Activated B cell treated with CpG ODN at 0.5 μM for 24 hours (primary cell): Measurements from ENCODE around the gene C6orf62. TPM values are rescaled to one million over a fixed set of nuclear protein-coding genes. Genes with fewer than 3 reads are reported as not detected.
"Not testable (repeated sequence)": the region's sequence is repeated elsewhere in the genome, so short reads cannot be mapped to it uniquely, and the experiment has no call there.

Source experiments
- ATAC-seq: fragments of 200-7000 bp; cut with Tn5 transposase; one replicate; pipeline ENCODE4 v1.10.0; 2021; ENCODE audit warnings: low read depth, mild to moderate bottlenecking, moderate library complexity
- CTCF ChIA-PET: fragments of 350-600 bp; sonication (Branson Sonifier 250); formaldehyde crosslinking; loops from one replicate; lab custom pipeline; 2021; ENCODE audit warnings: antibody characterized with exemption; lab: Charles Lee
- POLR2A ChIA-PET: fragments of 350-600 bp; sonication (Branson Sonifier 250); formaldehyde crosslinking; loops from one replicate; lab custom pipeline; 2021; ENCODE audit warnings: antibody characterized with exemption; lab: Charles Lee
- DNase-seq: peaks from one replicate; pipeline ENCODE4 v3.0.0; 2022
- H3K27ac Mint-ChIP-seq: one replicate; pipeline ENCODE4 v1.8.0; 2020; ENCODE audit warnings: mixed read lengths
- H3K27me3 Mint-ChIP-seq: one replicate; pipeline ENCODE4 v1.8.0; 2021; ENCODE audit warnings: mixed read lengths
- H3K36me3 Mint-ChIP-seq: one replicate; pipeline ENCODE4 v1.8.0; 2021; ENCODE audit warnings: low read depth, mixed read lengths
- H3K4me1 Mint-ChIP-seq: one replicate; pipeline ENCODE4 v1.8.0; 2021; ENCODE audit warnings: mixed read lengths
- H3K4me3 Mint-ChIP-seq: one replicate; pipeline ENCODE4 v1.8.0; 2020; ENCODE audit warnings: mild to moderate bottlenecking, mixed read lengths
- H3K9me3 Mint-ChIP-seq: one replicate; pipeline ENCODE4 v1.8.0; 2020; ENCODE audit warnings: mixed read lengths
- CTCF ChIP-seq: fragments of 200-600 bp; IDR thresholded peaks from one replicate; pipeline ENCODE4 v1.8.0; 2022; ENCODE audit warnings: antibody characterized with exemption, mild to moderate bottlenecking
- intact Hi-C: fragments of 100-400 bp; cut with micrococcal nuclease; formaldehyde crosslinking; loops from one replicate; pipeline ENCODE4 v1.15.1; 2024
- total RNA-seq: library from RNA; stranded (reverse); gene quantifications from 2 replicates; pipeline ENCODE4 v1.2.3, GENCODE V29; 2022

Gene C6orf62
- 127 and 135 TPM in 2 replicates for total RNA-seq

- Mint-ChIP-seq H3K4me1 (peaks cover 55% of the 10 kb centered on the region), H3K27ac (peak within 1 kb of the TSS; percentile 99), H3K9me3 (no peaks in the 10 kb centered on the region), H3K4me3 (peak within 1 kb of the TSS; percentile 93), H3K36me3 (peaks cover 64% of the 10 kb centered on the region), H3K27me3 (no peaks in the 10 kb centered on the region)
- intact Hi-C loops: loop anchor here (2.0 kb wide), 1 partner anchor 15 kb away; no protein-coding TSS in a partner anchor
- no peak for ATAC-seq
- POLR2A ChIA-PET: interaction anchor here (0.6 to 3.7 kb wide), 32 partner anchors 9 to 1440 kb away, joined by 3 to 40 read pairs (median 5); partner anchors contain the start of genes ACOT13, ALDH5A1, GMNN and KIAA0319
- peak; percentile 30 for DNase-seq
- TF ChIP-seq CTCF: no peak
- CTCF ChIA-PET: interaction anchor here (1.0 to 2.4 kb wide), 4 partner anchors 48 to 308 kb away, joined by 3 to 11 read pairs (median 6); no protein-coding TSS in a partner anchor
Observed at GRCh38 chr6:24719125-24719971, at the start of gene C6orf62. C6orf62 (minus strand) TSS chr6:24719154; CDS start chr6:24718668, 486 bp downstream.

GRCh38 chr6:24768361-24768760 lies 49.4 kb upstream of the C6orf62 start:
- Mint-ChIP-seq H3K27me3 (no peaks in the 10 kb centered on the region), H3K9me3 (no peaks in the 10 kb centered on the region), H3K36me3 (no peaks in the 10 kb centered on the region), H3K27ac (no peak overlapping the region), H3K4me3 (no peak overlapping the region), H3K4me1 (no peaks in the 10 kb centered on the region)
- ChIA-PET CTCF (interaction anchor here (1.0 to 5.7 kb wide), 3 partner anchors 50 to 186 kb away, joined by 3 to 61 read pairs (median 11); partner anchors contain the start of gene C6orf62), POLR2A (no interaction called here)
- TF ChIP-seq CTCF: no peak
- intact Hi-C loops: no loop called here
- no peak for DNase-seq
- no peak for ATAC-seq

- intact Hi-C loops: loop anchor here (1.0 to 2.0 kb wide), 6 partner anchors 46 to 336 kb away; partner anchors contain the start of genes ACOT13 and TDP2
- CTCF ChIA-PET: interaction anchor here (1.0 to 5.7 kb wide), 5 partner anchors 48 to 304 kb away, joined by 3 to 61 read pairs (median 3); partner anchors contain the start of gene C6orf62
- POLR2A ChIA-PET: interaction anchor here (0.7 to 2.2 kb wide), 2 partner anchors 48 to 192 kb away, joined by 4 to 10 read pairs; partner anchors contain the start of gene C6orf62
- TF ChIP-seq CTCF: no peak
- Mint-ChIP-seq H3K4me3 (no peak overlapping the region), H3K27me3 (no peaks in the 10 kb centered on the region), H3K36me3 (no peaks in the 10 kb centered on the region), H3K9me3 (peaks cover 1% of the 10 kb centered on the region), H3K4me1 (no peaks in the 10 kb centered on the region), H3K27ac (no peak overlapping the region)
- DNase-seq: no peak
- ATAC-seq: peak; percentile 78
Observed at GRCh38 chr6:24766680-24767462, 47.9 kb upstream of the C6orf62 start.

GRCh38 chr6:24765968-24766367 lies 47.0 kb upstream of the C6orf62 start:
- intact Hi-C loops: loop anchor here (1.0 to 2.0 kb wide), 6 partner anchors 45 to 335 kb away; partner anchors contain the start of genes ACOT13 and TDP2
- not testable (repeated sequence) for H3K27me3 Mint-ChIP-seq, H3K36me3 Mint-ChIP-seq, H3K27ac Mint-ChIP-seq, ATAC-seq, H3K9me3 Mint-ChIP-seq, H3K4me3 Mint-ChIP-seq, H3K4me1 Mint-ChIP-seq, DNase-seq
- POLR2A ChIA-PET: interaction anchor here (1.8 to 2.2 kb wide), 2 partner anchors 44 to 47 kb away, joined by 4 to 10 read pairs; partner anchors contain the start of gene C6orf62
- CTCF ChIA-PET: interaction anchor here (1.0 to 5.7 kb wide), 3 partner anchors 47 to 270 kb away, joined by 3 to 61 read pairs (median 11); partner anchors contain the start of gene C6orf62

- POLR2A ChIA-PET: interaction anchor here (1.1 to 1.8 kb wide), 2 partner anchors 44 to 47 kb away, joined by 3 to 4 read pairs; partner anchors contain the start of gene C6orf62
- H3K36me3 Mint-ChIP-seq, intact Hi-C loops, H3K4me1 Mint-ChIP-seq, H3K4me3 Mint-ChIP-seq, H3K9me3 Mint-ChIP-seq, DNase-seq, ATAC-seq, H3K27ac Mint-ChIP-seq, H3K27me3 Mint-ChIP-seq: not testable (repeated sequence)
- CTCF ChIA-PET: interaction anchor here (0.7 to 5.7 kb wide), 2 partner anchors 183 to 244 kb away, joined by 3 to 61 read pairs; no protein-coding TSS in a partner anchor
Observed at GRCh38 chr6:24764833-24765828, 46.2 kb upstream of the C6orf62 start.
